Hepatic stellate cell (primary cell): ENCODE data around the gene TRAF5.

Source experiments
- DNase-seq: peaks from one replicate; pipeline ENCODE4 v3.0.0; 2011; ENCODE audit warnings: low spot score

The TRAF5 gene

DNA sequence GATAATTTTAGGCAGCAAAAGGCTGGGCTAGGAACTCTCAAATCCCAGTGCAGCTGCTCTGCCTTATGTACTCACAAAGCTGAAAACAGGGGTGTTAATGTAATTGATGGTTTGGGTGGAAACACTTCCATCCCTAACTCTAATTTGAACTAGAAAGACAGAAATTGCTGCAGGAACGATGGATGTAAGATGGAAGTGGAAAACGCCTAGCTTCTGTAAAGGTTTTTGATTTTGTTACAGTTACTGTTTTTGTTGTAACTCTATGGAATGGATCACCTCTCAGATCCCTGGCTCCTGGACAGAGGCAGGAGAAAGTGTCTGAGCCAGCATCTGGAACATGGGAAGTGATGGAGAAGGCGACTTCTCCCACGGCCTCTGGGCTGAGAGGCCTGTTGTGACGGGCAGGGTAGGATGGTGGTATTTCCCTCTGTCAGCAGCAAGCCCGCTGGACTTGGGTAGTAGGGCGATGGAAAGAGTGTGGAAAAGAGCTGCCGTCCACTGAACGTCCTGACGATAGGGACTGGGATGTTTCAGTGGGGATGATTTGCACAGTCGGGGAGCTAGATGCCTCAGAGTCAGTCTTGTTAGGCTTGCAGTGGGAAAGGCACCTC, 1.6 kb downstream of the TRAF5 start:
- no peak for DNase-seq

DNA sequence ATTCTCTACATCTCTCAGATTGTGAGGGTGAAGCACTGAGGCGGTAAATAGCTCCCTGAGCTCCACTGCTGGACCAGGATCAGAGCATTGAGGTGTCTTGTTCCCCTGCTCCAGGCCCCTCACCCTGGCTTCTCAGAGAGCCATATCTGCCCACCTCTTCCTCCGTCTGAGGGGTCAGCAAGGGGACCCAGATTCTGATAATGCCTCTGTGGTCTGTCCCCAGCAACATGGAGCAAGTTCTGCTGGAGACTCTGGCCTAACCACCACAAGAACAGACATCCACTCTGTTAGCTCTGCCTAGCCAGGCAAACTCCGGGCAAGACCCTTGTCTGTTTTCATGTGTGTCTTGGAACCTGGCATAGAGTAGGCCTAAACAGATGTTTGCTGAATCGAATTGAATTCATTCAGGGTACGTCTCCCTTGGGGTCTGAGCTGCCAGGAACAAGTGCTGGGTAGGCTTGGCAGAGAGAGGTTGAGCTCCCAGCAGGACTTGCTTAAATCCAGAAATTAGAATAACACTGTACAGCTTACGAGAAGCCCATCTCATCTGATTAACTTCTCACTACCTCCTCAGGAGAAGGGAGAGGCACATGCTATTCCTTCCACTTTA, 2.3 kb downstream of the TRAF5 start:
- no peak for DNase-seq

DNA sequence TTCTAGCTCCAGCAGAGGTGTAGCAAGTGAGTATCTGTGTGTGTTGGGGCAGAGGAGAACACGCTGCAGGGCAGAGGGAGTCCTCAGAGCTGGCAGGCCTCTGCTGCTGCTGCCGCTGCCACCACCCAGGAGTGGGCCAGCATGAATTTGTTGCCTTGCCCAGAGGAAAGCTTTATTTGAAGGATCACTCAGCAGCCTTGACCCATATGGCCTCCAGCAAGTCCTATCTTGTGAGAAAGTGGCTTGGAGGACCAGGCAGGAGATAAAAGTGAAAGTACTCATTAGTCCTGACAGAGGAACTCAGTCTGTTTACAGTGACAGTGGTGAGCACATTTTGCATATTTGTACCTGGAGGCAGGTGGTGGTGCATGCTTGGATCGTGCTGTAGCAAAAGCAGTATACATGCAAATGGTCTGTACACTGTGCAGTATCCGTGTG, 3.1 kb downstream of the TRAF5 start:
- DNase-seq: no peak

DNA sequence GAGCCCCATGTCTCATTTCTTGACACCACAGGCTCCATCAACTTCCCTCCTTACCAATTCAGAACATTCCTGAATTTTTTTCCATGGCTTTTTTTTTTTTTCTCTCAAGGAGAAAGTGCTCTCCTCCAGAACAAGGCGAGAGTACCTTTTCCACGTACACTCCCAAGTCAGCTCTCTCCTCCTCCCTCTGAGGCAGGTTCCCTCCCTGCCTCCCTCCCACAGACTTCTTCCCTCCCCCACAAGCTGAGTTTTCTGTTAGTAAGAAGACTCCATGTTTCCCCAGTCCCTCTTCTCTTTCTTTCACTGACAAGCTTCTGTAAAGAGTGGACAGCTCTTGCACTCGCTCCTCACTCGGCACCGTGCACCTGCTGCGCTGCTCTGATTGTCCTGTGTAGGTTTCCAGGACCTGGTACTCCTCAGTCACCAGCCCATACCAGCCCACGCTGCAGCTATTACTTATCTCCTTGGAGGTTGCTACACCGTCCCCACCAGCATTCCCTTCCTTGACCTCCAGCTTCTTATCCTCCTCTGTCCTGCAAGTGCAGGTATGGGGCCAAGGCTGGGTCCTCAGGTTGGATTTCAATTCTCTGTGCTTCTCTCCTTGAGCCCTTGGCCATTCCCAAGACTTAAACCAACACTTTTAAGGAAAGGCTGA, 3.8 kb downstream of the TRAF5 start:
- DNase-seq: no peak

DNA sequence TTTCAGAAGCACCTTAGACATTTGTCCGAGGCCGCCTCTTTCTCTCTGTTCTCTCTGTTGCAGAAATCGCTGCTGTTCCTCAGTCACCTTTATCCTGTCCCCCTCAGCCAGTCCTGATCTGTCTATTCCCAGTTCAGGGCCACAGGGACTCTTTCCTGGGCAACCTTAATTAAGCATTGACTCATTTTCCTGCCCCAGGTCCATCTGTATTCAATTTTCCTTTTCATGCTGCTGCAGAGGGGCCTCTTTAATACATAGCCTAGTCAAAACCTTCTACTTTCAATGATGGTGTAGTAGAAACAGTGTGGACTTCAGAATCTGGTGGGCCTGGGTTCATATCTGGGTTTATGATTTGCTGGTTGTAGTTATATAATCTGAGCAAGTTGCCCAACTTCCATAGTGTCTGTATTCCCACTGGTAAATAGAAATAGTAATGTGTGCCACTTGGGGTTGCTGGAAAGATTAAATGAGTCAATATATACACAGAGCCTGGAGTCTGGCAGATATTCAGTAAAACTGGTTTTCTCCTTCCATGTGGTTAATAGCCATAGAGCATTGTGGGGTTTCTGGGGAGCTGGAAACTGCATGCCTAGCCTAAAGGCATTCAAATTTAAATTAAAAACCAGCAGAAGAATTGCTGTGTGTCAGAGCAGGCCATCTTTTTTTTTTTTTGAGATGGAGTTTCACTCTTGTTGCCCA, 4.5 kb downstream of the TRAF5 start:
- DNase-seq: no peak

DNA sequence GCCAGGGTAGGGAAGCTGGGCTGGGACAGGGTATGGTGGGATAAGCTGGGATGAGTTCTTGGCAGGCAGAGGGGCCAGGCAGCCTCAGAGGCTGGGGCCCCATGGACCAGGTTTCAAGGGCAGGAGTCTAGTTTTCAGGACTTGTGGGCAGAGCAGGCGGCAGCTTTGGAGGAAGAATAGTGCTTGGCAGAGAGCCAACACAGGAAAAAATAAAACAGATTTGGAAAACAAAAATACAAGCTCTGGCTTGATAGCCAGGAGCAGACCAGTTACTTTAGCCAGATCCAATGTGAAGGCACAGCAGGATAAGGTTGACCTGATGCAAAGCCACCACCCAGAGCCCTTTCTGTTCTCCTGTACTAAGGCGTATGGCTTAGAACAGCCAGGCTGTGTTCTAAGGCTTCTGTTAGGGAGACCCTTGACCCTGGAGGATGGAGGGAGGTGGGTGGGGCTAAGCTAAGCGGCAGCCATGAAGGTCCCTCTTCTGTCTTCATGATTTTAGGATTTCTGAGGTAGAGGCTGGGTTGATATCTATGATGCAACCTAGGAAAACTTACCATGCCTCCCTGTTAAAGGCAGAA, 5.5 kb downstream of the TRAF5 start:
- no peak for DNase-seq

DNA sequence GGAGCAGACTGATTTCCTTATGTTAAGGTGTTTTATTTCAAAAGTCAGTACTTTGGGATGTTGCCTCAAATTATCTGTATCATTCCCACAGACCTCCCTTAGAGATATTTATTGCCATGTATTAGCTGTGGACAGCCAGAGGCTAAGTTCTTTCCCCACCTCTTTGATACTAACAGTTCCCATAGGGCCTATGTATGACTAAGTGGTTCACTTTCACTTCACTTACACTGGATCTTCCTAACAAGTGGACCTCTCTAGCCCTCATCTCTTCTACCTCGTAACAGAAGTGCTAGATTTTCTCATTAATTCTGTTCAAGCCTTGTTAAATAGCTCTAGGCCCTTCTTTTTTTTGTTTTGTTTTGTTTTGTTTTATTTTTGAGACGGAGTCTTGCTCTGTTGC, 6.2 kb downstream of the TRAF5 start:
- DNase-seq: no peak

DNA sequence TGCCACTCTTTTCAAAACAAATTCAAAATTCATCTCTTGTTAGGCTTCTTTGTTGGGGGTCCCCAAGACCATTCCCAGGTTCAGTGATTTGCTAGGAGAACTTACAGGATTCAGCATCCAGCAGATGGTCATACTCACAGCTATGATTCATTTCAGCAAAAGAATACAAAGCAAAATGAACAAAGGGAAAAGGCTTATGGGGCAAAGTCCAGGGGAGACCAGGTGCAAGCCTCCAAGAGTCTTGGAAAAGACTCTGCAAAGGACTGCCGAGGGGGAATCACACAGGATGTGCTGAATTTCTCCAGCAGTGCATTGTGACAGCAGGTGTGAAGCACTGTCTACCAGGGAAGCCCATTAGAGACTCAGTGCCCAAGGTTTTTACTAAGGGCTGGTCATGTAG, 7.3 kb downstream of the TRAF5 start:
- DNase-seq: no peak

DNA sequence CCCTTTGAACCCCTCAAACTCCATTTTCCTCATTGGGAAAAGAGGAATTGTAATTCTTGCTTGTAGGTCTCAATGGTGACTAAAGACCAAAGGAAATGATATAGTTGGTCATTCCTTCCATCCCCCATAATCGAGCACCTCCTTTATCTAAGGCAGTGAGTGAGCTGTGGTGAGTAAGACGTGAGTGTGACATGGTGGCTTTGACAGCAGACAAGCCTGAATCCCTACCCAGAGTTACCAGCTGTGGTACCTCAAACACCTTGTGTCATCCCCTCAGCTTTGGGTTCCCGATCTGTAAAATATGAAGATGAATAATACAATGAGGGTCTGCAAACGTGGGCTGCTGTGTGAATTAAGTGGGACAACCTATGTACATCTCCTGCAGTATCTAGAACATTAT, 8.4 kb downstream of the TRAF5 start:
- no peak for DNase-seq

DNA sequence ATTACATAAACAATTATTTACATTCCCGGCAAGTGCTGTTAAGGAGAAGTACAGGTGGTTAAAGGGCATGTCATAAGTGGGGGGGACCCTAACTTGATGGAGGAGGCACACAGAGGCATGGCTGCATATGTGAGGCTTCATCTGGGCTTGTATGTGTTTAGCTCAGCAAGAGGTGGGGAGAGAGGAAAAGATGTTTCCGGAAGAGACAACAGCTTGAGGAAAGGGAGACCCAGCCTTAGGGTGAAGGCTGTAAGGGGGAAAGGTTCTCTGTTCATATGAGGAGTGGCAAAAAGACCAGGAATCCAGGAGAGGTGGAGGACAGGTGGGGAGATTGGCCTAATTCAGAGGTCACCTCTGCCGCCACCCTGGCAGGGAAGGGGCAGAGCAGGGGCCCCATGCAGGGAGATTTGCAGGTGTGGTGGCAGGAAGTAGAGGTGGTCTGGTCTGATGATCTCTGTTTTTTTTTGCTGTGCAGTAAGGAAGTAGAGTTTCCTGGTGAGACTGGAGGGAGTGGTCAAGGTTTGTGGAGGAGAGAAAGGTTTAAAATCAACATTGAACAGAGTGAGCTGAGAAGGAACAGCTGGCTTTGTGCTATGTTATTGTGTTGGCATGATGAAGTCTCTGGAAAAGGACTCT, 9.0 kb downstream of the TRAF5 start:
- DNase-seq: no peak

DNA sequence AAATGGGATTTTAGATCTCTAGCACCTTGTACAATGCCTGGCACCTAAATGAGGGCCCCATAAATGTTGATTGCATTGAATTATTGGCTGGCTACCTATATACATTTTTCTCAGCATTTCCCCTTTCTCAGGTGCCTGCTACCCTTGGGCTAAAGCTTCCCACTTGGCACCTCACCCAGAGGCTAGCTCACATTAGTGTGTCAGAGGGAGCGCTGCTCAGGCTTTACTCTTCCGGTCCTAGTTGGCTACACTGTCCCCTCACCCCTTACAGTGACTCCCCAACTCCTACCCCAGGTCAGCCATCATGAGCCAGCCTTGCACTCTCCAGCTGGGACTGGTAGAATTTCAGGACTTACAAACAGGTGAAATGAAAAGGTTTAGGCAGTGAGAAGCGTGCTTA, 9.5 kb downstream of the TRAF5 start:
- DNase-seq: no peak

DNA sequence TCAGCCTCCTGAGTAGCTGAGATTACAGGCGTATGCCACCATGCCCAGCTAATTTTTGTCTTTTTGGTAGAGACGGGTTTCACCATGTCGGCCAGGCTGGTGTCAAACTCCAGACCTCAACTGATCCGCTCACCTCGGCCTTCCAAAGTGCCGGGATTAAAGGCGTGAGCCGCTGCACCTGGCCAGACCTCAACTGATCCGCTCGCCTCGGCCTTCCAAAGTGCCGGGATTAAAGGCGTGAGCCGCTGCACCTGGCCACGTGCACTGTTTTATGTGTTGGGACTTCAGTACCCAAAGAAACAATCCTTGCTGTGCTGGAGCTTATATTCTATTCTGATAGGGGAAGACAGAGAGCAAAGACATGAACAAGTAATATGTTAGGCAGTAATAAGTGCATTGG, 10.1 kb downstream of the TRAF5 start:
- DNase-seq: no peak

DNA sequence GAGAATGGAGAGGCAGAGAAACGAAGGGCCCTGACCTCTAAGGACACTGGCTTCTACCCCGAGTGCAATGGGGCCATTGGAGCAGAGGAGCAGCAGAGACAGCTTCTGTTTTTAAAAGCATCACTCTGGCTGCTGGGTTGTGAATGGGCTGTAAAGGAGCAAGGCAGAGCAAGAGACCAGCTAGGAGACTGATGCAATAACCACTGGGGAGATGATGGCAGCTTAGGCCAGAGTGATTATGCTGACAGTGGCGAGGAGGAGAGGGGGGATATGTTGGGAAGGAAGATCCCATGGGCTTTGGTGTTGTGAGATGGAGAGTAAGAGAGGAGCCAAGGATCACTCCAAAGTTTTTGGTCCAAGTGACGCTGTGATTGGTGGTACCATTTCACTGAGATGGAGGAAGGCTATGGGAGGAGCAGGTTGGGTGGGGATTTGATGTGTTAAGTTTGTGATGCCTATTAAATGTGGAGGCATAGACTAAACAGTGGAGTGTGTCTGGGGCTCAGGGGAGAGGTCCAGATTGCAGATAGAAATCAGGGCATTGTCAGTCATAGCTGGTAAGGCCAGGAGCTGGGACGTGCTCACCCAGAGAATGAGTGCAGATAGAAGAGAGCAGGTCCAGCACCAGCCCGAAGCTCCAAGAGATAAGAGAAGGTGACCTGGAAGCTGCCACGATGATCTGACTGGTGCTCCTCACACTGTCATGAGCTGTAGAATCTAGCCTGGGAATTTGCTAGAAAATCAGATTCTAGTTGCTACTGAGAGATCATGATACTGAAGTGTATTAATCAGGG, 11.0 kb downstream of the TRAF5 start:
- DNase-seq: no peak

DNA sequence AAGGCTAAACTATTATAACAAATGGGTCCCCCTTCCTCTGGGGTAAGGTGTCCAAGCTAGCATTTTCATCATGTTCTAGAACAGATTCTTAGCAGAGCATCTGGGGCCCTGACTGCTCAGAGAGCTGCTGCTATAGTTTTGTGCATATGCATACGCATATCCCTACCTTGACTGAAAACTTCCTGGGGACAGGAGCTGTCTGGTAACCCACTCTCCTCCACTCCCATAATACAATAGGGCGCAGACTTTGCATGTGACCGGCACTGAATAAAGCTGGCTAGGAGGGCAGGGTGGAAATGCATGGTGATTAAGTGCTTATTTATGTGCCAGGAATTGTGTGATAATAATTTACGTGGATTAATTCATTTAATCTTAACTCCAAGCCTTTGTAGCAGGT, 11.6 kb downstream of the TRAF5 start:
- no peak for DNase-seq

DNA sequence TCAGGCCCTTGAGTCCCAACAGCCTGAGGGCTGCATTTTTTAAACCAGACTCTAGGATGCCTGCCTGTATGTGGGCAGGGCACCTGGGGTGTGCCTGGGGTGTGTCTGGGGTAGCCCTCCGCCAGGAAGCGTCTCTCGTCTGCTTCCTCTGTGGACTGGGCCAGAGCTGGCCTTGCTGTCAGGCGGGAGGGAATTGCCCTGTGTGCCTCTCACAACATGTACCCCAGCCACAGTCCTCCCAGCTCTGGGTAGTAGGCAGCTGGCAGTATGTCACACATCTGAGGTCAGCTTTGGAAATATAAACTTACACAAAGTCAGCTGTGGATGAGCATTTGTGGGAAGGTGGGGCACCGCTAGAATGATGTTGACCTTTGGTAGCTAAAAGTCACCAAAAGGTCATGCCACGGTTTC, 13.0 kb downstream of the TRAF5 start:
- DNase-seq: no peak

DNA sequence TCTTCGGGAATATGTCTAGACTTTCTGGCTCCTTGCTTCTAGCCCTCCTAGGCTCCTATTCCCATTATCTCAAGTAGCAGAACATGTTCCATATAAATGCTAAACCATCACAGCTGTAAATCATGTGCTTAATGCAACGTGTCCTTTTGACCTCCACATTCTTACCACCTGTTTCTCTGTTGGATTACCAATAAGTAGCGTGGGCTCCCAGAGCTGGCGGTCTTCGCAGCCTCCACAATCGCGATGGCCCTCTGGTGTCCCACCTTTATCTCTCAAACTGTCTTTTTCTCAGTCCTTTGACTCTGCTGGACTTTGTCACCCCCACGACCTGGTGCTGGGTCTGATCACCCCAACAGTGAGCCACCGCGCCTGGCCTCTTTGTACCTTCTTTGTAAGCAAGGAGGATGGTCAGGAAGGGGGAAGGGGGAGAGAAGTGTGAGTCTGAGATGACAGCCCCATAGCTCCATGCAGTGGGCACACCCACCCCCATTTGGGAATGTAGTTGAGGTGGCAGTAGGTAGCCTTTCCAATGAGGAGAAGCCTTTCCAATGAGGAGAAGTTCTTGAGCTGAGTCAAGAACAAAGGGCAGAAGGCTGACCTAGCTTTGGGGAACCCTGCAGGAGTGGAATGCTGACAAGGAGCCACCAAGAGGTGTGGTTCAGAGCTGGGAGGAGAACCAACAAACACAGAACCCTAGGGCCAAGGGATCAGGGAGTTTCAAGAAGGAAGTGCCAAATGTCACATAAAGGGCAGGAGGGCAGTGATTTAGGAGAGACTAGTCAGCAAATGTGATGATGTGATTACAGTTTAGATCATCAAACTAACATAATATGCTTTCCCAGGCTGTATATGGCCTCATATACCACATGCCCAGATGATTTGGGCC, 14.2 kb downstream of the TRAF5 start:
- no peak for DNase-seq

DNA sequence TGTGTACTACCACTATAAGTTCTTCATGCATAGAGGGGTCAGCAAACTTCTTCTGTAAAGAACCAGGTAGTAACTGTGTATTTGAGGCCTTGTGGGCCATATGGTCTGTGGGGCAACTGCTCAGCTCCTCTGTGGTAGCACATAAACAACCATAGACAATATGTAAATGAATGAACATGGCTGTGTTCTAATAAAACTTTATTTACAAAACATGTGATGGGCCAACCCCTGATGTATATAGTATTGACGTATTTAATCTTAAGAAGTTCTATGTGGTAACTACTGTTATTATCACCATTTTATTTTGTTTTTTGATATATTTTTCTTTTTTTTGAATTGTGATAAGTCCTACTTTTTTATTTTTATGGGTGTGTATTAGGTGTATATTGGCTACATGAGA, 15.4 kb downstream of the TRAF5 start:
- DNase-seq: no peak

DNA sequence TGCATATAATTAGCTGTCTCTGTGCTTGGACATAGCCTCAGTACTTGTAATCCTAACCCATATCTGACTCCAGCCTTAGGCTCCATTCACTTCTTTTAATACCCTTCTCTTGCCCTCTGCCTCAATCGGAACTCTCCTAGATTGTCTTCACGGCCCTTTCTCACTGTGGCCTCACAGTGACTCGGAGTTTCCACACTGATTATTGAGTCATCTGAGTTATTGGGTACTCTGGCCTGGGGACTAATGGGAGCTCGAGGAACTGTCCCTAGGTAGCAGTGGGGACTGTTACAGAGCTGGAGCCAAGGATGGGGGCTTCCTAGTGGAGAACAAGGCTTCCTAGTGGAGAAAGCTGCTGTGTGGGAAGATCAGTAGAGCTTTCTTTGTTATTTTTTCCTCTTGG, 17.0 kb downstream of the TRAF5 start:
- DNase-seq: no peak

DNA sequence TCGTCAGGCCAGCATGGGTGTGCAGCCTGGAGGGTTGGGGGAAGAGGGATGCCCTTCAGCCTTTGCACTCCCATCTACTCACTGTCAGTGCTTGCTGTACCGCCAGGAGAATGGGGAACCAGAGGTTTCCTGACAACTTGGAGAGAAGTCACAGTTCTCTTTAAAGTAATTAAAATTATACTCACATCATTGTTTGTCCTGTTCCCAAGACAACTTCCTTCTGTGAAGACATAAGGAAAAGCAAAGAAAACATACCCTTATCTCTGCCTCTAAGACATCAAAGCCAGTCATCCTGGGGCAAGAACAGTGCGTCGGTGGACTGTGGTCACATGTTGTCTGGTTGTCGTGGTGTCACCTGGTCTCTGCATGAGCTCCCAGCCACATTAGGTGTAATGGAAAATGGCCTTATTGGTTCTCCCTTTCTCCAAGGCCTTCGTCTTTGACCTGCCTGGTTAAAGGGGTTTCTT, 17.6 kb downstream of the TRAF5 start:
- DNase-seq: no peak

DNA sequence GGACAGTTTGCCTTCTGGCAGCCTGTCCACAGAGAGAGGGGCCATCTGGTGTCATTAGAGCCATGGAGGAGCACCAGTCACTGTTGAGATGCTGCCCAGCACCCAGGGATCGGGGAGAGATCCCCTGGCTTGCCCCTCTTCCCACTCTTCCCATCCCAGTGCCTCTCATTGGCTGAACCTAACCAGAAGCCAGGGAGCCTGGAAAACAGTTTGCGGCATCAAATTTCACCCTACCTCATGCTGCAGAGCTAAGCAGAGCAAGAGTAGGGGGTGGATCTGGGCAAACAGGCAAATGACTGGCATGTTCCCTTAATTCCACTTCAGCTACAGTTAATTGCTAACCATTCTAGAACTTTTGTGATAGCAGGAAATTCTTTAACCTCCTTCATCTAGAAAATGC, 19.1 kb downstream of the TRAF5 start:
- DNase-seq: no peak
